T-helper 2 cell (primary cell): ENCODE data around the gene ASIC4.

Experiments used
- DNase-seq, 5 experiments: peaks; one replicate each; pipeline versions ENCODE4 v3.0.0 to v3.0.0-alpha.2; 2012 to 2022

ASIC4 gene

DNA sequence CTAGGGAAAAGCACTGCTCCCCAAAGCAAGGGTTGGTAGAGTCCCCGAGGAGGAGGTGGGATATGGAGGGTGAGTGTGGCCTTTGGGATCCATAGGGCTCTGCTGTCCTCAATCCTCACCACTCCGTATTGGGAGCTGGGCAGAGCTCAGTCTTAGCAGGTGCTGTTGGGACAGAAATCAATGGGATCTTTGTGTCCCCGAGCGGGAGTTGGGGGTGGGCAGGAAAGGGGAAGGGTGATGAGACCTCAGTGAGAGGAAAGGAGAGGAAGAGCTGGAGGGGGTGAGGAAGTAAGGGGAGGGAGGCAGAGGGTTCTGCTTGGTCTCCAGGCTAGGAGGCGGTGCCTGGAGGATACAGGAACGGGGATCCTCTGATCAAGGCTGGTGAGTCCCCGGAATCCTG, 2.6 kb downstream of the ASIC4 start:
- no peak for DNase-seq

DNA sequence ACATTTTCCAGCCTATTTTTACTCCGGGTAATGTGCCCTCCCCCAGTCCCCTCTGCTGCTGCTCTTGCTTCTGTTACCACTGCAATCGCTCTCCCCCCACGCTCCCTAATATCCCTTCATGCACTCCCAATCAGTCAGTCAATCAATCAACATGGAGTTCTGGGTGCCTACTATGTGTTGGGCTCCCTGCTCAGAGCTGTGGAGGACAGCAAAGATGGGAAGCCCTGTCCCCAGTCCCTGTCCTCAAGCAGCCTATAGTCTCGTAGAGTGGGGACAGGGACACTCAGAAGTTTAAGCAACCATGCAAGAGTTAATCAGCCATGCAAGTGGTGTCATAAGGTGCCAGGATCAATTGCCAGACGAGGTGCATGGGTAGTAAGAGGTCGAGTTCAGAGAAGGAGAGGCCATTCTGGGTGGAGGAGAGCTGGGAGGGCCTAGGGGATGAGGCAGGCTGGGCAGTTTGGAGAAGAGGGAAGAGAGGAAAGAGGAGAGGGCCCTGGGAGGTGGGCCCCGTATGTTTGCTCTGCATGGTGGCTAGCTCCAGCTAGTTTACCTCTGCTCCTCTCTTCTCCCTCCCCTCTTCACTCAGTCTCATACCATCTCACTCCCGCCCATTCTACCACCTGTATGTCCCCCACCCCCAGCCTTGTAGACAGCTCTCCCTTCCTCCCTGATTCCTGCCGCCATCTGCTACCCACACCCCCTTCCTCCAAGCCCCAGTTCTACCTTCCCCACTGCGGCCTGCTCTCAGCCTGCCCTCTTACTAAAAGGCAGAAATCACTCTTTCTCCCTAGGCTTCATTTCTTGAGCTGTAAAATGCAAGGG, 3.9 kb downstream of the ASIC4 start:
- no peak for DNase-seq

- no peak for DNase-seq
Observed at GRCh38 chr2:219519526-219519916, 5.2 kb downstream of the ASIC4 start.

DNA sequence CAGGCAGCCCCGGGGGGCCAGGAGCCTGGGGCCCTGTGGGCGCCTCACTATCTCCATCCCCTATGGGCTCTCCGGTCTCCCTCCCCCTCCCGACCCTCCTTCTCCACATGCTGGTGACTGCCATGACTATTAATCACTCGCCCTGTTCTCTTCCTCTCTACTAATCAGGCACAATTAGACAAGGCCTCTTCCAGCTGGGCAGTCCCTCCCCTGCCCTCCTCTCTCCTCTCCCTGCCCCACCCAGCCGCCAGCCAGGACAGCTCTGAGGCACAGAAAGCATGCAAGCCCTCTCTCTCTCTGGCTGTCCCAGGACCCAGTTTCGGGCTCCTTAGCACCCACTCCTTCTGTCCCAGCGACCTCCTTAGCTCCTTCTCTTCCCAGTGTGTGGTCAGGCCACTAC, 5.8 kb downstream of the ASIC4 start:
- DNase-seq = no peak

DNA sequence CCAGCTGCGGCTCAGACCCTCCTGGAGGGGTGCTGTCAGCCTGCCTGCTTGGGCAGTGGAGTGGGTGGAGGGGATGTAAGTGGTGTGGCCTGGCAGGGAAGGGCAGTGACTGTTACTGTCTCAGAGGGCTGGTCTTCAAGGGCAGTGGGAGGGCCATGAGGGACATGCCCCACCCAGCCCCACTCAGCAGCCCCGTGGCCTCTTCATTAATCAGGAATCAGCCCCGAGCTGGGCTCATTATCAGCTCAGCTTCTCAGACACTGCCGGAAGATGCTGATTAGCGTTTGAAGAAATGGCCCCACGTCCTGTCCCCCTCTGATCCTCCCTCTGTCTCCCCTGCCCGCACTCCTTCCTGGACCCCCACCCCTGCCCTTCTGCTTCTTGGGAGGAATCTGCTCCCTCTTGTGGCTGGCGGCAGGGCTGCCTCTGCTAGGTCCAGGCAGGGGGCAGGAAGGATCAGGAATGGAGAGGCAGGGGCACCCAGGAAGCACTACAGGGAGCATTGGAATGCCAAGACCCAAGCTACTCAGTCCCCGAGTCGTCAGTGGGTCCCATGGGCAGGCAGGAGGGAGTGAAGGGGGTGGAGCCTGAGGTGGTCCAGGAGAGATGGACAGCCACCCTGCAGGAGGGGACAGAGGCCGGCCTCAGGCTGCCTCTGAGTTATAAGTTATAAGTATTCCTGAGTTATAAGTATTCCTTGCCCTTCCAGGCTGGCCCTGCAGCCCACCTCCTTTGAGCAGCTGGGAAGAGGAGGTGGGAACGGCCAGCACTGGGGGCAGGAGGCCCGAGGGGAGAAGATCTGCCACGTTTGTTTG, 7.0 kb downstream of the ASIC4 start:
- no peak for DNase-seq

DNA sequence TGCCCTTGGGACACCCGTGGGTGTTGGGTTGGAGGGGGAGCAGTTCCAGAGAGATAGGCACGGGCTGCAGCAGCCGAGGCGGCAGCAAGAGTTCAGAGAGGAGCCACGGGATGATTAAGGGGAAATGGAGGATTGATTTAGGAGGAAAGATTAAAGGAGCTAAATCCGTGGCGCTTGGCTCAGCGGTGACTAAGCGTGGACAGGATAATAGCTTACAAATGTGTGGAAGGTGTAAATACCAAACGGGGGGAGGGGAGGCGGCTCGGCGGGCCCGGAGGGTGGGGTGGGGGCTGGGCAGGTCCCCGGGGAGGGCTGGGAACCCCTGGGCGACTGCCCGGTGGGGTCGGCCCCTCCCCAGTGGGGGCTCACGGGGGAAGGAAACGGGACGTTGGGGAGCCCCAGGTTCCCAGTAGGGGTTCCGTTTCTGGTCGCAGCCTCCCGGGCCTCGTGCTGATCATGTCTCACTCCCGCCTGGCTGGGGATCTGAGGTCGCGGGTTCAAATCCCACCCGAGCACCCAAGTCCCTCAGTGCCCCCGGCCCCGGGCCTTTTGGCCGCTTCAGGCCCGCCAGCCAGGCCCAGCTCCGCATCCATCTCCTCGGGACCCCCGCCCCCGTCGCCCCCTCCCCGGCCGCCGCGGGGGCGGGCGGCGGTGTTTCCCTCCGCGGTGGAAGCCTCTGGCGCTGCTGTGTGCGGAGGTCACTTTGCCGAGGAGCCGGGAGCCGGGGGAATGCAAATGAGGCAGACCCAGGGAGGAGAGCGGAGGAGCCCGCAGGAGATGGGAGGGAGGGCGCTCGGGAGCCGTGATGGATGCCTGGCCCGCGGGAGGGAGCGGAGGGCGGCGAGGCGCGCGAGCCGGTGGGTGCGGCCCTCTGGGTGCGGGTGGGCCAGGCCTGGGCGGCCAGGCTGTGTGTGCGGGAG, 8.1 kb downstream of the ASIC4 start:
- no peak for DNase-seq

- DNase-seq = no peak
Observed at GRCh38 chr2:219523031-219523671, 8.9 kb downstream of the ASIC4 start.

DNA sequence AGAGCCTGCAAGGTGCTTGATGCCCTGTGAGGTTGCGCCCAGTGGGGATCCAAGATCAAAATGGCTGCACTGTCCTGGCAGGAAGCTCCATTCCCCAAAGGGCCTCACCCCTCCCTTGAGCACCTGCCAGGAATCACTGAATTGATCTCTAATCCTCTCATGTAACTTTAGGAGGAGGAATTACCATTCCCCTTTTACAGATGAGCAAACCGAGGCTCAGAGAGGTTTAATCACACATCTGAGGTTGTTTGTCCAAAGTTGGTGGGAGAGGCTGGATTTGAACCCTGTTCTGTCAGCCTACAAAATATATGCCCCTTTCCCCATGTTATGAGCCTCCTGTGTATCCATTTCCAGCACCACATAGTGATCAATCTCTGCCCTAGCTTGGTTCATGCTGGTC, 10.5 kb downstream of the ASIC4 start:
- DNase-seq = no peak

DNA sequence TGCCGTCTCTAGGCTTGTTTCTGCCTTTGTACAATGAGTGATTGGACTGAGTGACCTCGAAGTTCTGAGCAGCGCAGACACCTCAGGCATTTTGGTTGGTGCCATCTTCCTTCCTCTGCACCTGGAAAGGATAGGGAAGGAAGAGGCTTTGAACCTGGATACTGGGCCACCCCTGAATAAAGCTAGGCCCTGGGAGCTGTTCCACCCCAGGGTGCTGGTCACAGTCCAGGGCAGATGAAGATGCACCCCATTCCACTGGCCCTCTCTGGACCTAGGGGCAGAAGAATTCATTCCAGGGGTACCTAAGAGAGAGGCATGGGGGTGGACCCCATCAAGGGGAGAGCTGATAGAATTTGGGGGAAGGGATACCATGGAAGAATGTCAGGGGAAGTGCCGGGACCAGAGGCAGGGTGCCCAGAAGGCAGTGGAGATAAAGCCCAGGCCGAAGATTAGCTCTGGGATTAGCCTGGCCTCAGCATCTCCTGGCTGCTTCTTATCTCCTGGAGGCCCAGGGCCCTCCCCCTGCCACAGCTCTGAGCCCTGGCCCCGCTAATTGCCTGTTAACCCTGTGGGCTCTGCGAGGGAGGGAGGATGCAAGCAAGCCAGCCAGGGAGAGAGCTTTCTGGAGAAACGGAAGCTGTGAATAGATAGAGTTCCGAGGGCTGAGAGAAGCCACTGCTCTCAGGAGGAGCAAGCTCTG, 11.4 kb downstream of the ASIC4 start:
- DNase-seq = no peak

GRCh38 chr2:219526320-219527075, 12.2 kb downstream of the ASIC4 start:
- DNase-seq = no peak

DNA sequence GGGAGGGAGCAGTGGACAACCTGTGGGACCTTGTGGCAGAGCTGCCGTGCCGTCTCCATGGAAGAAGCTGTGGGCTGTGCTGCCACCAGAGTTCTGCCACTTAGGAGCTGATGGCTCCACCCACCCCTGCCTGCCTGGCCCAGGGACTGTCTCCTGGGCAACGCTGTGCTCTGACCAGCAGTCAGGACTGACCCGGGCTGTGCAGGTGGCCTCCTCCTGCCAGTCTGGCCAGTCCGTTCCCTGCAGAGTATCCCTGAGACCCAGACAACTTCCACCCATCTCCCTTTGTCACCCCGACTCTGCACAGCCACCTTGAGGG, 12.8 kb downstream of the ASIC4 start:
- no peak for DNase-seq

GRCh38 chr2:219527472-219527871, 13.2 kb downstream of the ASIC4 start:
- no peak for DNase-seq

GRCh38 chr2:219530048-219530963, 16.0 kb downstream of the ASIC4 start:
- DNase-seq = peak; percentile 62 to 79 (median 75)

GRCh38 chr2:219531639-219532377, 17.5 kb downstream of the ASIC4 start:
- no peak for DNase-seq

DNA sequence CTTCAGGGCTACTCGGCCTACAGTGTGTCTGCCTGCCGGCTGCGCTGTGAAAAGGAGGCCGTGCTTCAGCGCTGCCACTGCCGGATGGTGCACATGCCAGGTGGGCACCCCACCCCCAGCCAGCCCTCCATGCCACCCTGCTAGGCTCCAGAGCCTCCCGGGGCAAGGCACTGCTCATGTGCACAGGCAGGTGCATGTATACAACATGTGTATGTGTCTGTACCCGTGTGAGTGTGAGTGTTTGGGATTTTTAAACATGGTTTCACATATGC, 18.0 kb downstream of the ASIC4 start:
- DNase-seq = no peak

- no peak for DNase-seq
Observed at GRCh38 chr2:219533930-219534661, 19.8 kb downstream of the ASIC4 start.

DNA sequence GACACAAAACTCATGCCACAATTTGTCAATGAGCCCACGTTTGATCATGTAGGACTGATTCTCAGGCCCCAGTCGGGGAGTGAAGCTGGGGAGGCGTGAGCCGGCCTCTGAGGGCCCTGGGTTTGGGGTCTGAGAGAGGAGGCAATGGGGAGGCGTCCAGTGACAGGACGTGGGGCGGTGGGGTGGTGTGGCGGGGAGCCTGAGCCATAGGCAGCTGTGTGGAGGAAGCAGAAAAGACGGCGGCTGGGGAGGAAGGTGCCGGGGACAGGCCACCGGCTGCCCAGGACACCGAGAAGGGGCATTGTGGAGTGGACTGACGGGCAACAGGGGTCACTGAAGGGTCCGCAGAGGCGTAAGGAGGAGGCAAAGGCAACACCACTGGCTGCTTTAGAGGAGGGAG, 22.1 kb downstream of the ASIC4 start:
- DNase-seq = no peak

DNA sequence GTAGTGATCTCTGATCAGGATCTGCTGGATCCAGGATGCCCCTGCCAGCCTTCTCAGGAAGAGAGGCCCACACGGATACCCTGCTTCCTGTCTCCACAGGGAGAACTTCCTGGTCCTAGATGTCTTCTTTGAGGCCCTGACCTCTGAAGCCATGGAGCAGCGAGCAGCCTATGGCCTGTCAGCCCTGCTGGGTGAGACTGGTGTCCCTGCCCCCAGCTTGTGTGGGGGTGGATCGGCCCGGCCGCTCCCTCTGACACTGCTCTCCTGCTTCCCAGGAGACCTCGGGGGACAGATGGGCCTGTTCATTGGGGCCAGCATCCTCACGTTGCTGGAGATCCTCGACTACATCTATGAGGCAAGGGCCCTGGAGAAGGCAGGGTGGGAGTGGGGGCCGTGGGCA, 22.7 kb downstream of the ASIC4 start:
- DNase-seq = no peak
